ENCODE results near the gene CTNS. TPM values are rescaled to one million over a fixed set of nuclear protein-coding genes. Genes with fewer than 3 reads are reported as not detected.

CTNS gene
- total RNA-seq, 1 experiment from 2014 or later, result 7.9 TPM

- Histone ChIP-seq H3K27me3 (ENCODE audit: insufficient read depth, low read length) (no peaks in the 10 kb centered on the region), H3K4me1 (ENCODE audit: control insufficient read depth in 1 of 2, insufficient read depth in 2 of 2, low read length in 2 of 2) (peaks cover 6 to 15% of the 10 kb centered on the region in 2 experiments; a peak in 3 of 4 replicates), H3K27ac (ENCODE audit: low read depth, low read length) (no peak overlapping the region), H3K4me3 (replicated peaks in 1 of 2; ENCODE audit: low read depth in 1 of 2, low read length in 2 of 2) (no peak overlapping the region), H3K36me3 (ENCODE audit: control insufficient read depth in 1 of 2, insufficient read depth in 2 of 2, low read length in 2 of 2) (peaks cover 16 to 24% of the 10 kb centered on the region in 2 experiments; a peak in 3 of 4 replicates), H3K9ac (ENCODE audit: low read length) (no peak overlapping the region), H3K9me3 (ENCODE audit: control insufficient read depth in 1 of 2, insufficient read depth in 1 of 2, low read depth in 1 of 2, low read length in 2 of 2) (no peaks in the 10 kb centered on the region), H2AFZ (ENCODE audit: low read depth, low read length, poor library complexity, severe bottlenecking) (no peak overlapping the region), H3K79me2 (ENCODE audit: insufficient read depth, low read length) (peaks cover 66% of the 10 kb centered on the region), H3K9me2 (ENCODE audit: insufficient read depth) (no peaks in the 10 kb centered on the region), H3K4me2 (ENCODE audit: low read length) (no peak overlapping the region), H4K20me1 (ENCODE audit: insufficient read depth) (no peaks in the 10 kb centered on the region)
- no TSS peak for BruUV-seq (replicated peaks)
- ChIA-PET RAD21 (ENCODE audit: low non-redundant PET in 1 of 2, low total read pairs in 2 of 2, uncharacterized antibody in 2 of 2, unreplicated experiment in 2 of 2) (no interaction called here), CTCF (no interaction called here), POLR2A (no interaction called here)
- ATAC-seq (no peak), DNase-seq (ENCODE audit: low read depth, low spot score) (no peak)
- TF ChIP-seq EZH2phosphoT487 (IDR thresholded peaks at IDR 0.05; ENCODE audit: borderline replicate concordance) (no peak), CEBPB (IDR thresholded peaks at IDR 0.05; ENCODE audit: low read depth) (no peak), POLR2AphosphoS5 (IDR thresholded peaks at IDR 0.05; ENCODE audit: low read depth, low read length) (no peak), YY1 (IDR thresholded peaks at IDR 0.05; ENCODE audit: extremely low read depth, insufficient replicate concordance, low read depth, low read length) (no peak), SIN3A (IDR thresholded peaks at IDR 0.05; ENCODE audit: low read depth) (no peak), CTCF (IDR thresholded peaks at IDR 0.05 in 2 of 3, conservative IDR thresholded peaks at IDR 0.05 in 1 of 3; ENCODE audit: borderline replicate concordance in 1 of 3, insufficient read depth in 1 of 3, low read depth in 2 of 3, low read length in 2 of 3) (no peak), MAX (IDR thresholded peaks at IDR 0.05) (no peak), JUND (IDR thresholded peaks at IDR 0.05) (no peak), FOSL1 (IDR thresholded peaks at IDR 0.05; ENCODE audit: low read depth) (no peak), REST (IDR thresholded peaks at IDR 0.05; ENCODE audit: low read depth) (no peak), EZH2 (IDR thresholded peaks at IDR 0.05) (no peak), EGR1 (IDR thresholded peaks at IDR 0.05; ENCODE audit: low read depth) (no peak), SRF (IDR thresholded peaks at IDR 0.05; ENCODE audit: low read depth) (no peak)
- intact Hi-C loops (cut with micrococcal nuclease), result no loop called here
These were observed 4.3 kb upstream of the CTNS start for GRCh38 chr17:3632287-3632686.

Measured in HCT116 (cell line).